Esophagus (tissue), 2 donors: ENCODE results near the gene DDO. TPM values are rescaled to one million over a fixed set of nuclear protein-coding genes. Genes with fewer than 3 reads are reported as not detected.
"Not testable (repeated sequence)": the region's sequence is repeated elsewhere in the genome, so short reads cannot be mapped to it uniquely, and the experiment has no call there.

ENCODE experiments used
- H3K27ac ChIP-seq, 2 donors: one replicate each; pipeline ENCODE4 v1.5.1; 2013; ENCODE audit warnings: low read depth in 2 of 2, mild to moderate bottlenecking in 2 of 2, inconsistent platforms in 1 of 2, low read length in 1 of 2, moderate library complexity in 1 of 2
- H3K27me3 ChIP-seq, 2 donors: one replicate each; pipeline ENCODE4 v1.6.1; 2013; ENCODE audit warnings: low read length in 2 of 2, control low read depth in 1 of 2, mild to moderate bottlenecking in 1 of 2; ENCODE audit not compliant: insufficient read depth in 2 of 2, control insufficient read depth in 1 of 2
- H3K36me3 ChIP-seq, 2 donors: one replicate each; pipeline ENCODE4 v1.6.1; 2013; ENCODE audit warnings: low read length in 1 of 2; ENCODE audit not compliant: control insufficient read depth in 2 of 2, insufficient read depth in 2 of 2
- H3K4me1 ChIP-seq, 2 donors: one replicate each; pipeline ENCODE4 v1.6.1; 2013; ENCODE audit warnings: low read length in 1 of 2; ENCODE audit not compliant: control insufficient read depth in 2 of 2, insufficient read depth in 2 of 2
- H3K4me3 ChIP-seq, 2 donors: one replicate each; pipeline ENCODE4 v1.5.1; 2013; ENCODE audit warnings: low read length in 2 of 2, mild to moderate bottlenecking in 2 of 2, low read depth in 1 of 2, moderate library complexity in 1 of 2
- H3K9me3 ChIP-seq, 2 donors: one replicate each; pipeline ENCODE4 v1.6.1; 2013; ENCODE audit warnings: mild to moderate bottlenecking in 2 of 2, low read depth in 1 of 2, low read length in 1 of 2, moderate library complexity in 1 of 2; ENCODE audit not compliant: control insufficient read depth in 2 of 2, insufficient read depth in 1 of 2
- WGBS, 2 donors: extraction: QIAGEN DNeasy Blood & Tissue Kit; methylation state at CpG; one replicate each; pipeline ENCODE4 v1.1.7; 2013; 5-methylcytosine and 5-hydroxymethylcytosine counted together
- polyA plus RNA-seq, 2 donors: library from polyadenylated mRNA; stranded (reverse); fragments of 200-250 nt; gene quantifications; one replicate each; pipeline ENCODE4 v1.2.3, GENCODE V29; 2013
- donor health status: healthy with polysubstance abuse.
- donor health status: Bipolar disorder and iron deficiency.

Gene DDO
- polyA plus RNA-seq, 2 donors, result 0.28 to 0.34 TPM

GRCh38 chr6:110353457-110354001 is 61.8 kb downstream of the DDO start:
- H3K36me3 ChIP-seq, result no peaks in the 10 kb centered on the region
- H3K27ac ChIP-seq, result peak overlapping the region in 1 of 2 donors; percentile 10
- peaks cover 0 to 3% of the 10 kb centered on the region in 2 donors for H3K27me3 ChIP-seq
- WGBS, 2 donors, result 64 to 68% methylated on average over 4 of the region's 4 CpGs
- no peaks in the 10 kb centered on the region for H3K9me3 ChIP-seq
- H3K4me3 ChIP-seq, result no peak overlapping the region
- peaks cover 0 to 4% of the 10 kb centered on the region in 2 donors for H3K4me1 ChIP-seq

- H3K9me3 ChIP-seq, result no peaks in the 10 kb centered on the region
- no peak overlapping the region for H3K4me3 ChIP-seq
- peak overlapping the region in 1 of 2 donors; percentile 10 for H3K27ac ChIP-seq
- H3K27me3 ChIP-seq, result peaks cover 0 to 3% of the 10 kb centered on the region in 2 donors
- WGBS, 2 donors, result 51 to 58% methylated on average over 7 of the region's 7 CpGs
- H3K36me3 ChIP-seq, result no peaks in the 10 kb centered on the region
- H3K4me1 ChIP-seq, result peaks cover 0 to 4% of the 10 kb centered on the region in 2 donors
Measured at GRCh38 chr6:110352563-110353262, 62.7 kb downstream of the DDO start.

- no peak overlapping the region for H3K4me3 ChIP-seq
- 81 to 85% methylated on average over 4 of the region's 4 CpGs for WGBS, 2 donors
- H3K27ac ChIP-seq, result no peak overlapping the region
- H3K9me3 ChIP-seq, result no peaks in the 10 kb centered on the region
- no peaks in the 10 kb centered on the region for H3K27me3 ChIP-seq
- H3K36me3 ChIP-seq, result no peaks in the 10 kb centered on the region
- H3K4me1 ChIP-seq, result no peaks in the 10 kb centered on the region
Measured at GRCh38 chr6:110351986-110352385, 63.4 kb downstream of the DDO start.

GRCh38 chr6:110351546-110351945 is 63.8 kb downstream of the DDO start:
- 89 to 91% methylated on average over 3 of the region's 3 CpGs for WGBS, 2 donors
- no peaks in the 10 kb centered on the region for H3K27me3 ChIP-seq
- H3K4me3 ChIP-seq, result no peak overlapping the region
- no peak overlapping the region for H3K27ac ChIP-seq
- H3K9me3 ChIP-seq, result no peaks in the 10 kb centered on the region
- no peaks in the 10 kb centered on the region for H3K4me1 ChIP-seq
- H3K36me3 ChIP-seq, result no peaks in the 10 kb centered on the region

DNA sequence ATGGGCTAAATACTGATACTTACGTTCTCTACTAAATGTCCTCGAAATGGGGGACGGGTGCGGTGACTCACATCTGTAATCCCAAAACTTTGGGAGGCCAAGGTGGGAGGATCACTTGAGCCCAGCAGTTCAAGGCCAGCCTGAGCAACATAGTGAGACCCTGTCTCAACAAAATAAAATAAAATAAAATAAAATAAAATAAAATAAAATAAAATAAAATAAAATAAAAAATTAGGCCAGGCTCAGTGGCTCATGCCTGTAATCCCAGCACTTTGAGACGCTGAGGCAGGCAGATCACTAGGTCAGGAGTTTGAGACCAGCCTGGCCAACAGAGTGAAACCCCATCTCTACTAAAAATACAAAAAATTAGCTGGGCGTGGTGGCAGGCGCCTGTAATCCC is 64.8 kb downstream of the DDO start:
- not testable (repeated sequence) for H3K4me3 ChIP-seq, H3K4me1 ChIP-seq, H3K36me3 ChIP-seq, H3K27ac ChIP-seq, H3K27me3 ChIP-seq, H3K9me3 ChIP-seq
- 93 to 97% methylated on average over 6 to 7 of the region's 7 CpGs for WGBS, 2 donors

GRCh38 chr6:110348961-110349690 is 66.2 kb downstream of the DDO start:
- Histone ChIP-seq H3K27me3 (no peaks in the 10 kb centered on the region), H3K36me3 (no peaks in the 10 kb centered on the region), H3K4me1 (no peaks in the 10 kb centered on the region), H3K27ac (no peak overlapping the region), H3K9me3 (no peaks in the 10 kb centered on the region), H3K4me3 (no peak overlapping the region)
- 86 to 88% methylated on average over 11 of the region's 11 CpGs for WGBS, 2 donors

- WGBS, 2 donors, result 79 to 85% methylated on average over 4 of the region's 4 CpGs
- no peak overlapping the region for H3K4me3 ChIP-seq
- H3K36me3 ChIP-seq, result no peaks in the 10 kb centered on the region
- no peak overlapping the region for H3K27ac ChIP-seq
- H3K9me3 ChIP-seq, result no peaks in the 10 kb centered on the region
- H3K4me1 ChIP-seq, result peaks cover 0 to 2% of the 10 kb centered on the region in 2 donors
- no peaks in the 10 kb centered on the region for H3K27me3 ChIP-seq
Measured at GRCh38 chr6:110345025-110345424, 70.3 kb downstream of the DDO start.

DNA sequence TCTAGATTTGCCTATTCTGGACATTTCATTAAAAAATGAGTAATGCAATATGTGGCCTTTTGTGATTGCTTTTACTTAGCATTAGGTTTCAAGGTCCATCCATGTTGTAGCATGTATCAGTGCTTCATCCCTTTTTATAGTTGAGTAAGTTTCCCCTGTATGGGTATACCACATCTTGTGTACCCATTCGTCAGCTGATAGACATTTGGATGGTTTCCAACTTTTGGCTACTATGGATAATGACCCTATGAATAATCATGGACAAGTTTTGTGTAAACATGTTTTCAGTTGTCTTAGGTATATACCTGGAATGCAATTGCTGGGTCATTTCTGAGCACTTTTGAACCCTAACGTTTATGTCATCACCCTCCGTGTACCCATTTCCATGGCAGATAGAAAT is 72.6 kb downstream of the DDO start:
- no peaks in the 10 kb centered on the region for H3K36me3 ChIP-seq
- H3K9me3 ChIP-seq, result no peaks in the 10 kb centered on the region
- no peak overlapping the region for H3K4me3 ChIP-seq
- 91 to 95% methylated on average over 3 of the region's 3 CpGs for WGBS, 2 donors
- peaks cover 0 to 2% of the 10 kb centered on the region in 2 donors for H3K4me1 ChIP-seq
- H3K27me3 ChIP-seq, result no peaks in the 10 kb centered on the region
- H3K27ac ChIP-seq, result no peak overlapping the region
